ENCODE measurements around the gene NIPA2. TPM values are rescaled to one million over a fixed set of nuclear protein-coding genes. Genes with fewer than 3 reads are reported as not detected.

Gene NIPA2
- total RNA-seq, 1 experiment from 2014 or later, result 108 TPM

DNA sequence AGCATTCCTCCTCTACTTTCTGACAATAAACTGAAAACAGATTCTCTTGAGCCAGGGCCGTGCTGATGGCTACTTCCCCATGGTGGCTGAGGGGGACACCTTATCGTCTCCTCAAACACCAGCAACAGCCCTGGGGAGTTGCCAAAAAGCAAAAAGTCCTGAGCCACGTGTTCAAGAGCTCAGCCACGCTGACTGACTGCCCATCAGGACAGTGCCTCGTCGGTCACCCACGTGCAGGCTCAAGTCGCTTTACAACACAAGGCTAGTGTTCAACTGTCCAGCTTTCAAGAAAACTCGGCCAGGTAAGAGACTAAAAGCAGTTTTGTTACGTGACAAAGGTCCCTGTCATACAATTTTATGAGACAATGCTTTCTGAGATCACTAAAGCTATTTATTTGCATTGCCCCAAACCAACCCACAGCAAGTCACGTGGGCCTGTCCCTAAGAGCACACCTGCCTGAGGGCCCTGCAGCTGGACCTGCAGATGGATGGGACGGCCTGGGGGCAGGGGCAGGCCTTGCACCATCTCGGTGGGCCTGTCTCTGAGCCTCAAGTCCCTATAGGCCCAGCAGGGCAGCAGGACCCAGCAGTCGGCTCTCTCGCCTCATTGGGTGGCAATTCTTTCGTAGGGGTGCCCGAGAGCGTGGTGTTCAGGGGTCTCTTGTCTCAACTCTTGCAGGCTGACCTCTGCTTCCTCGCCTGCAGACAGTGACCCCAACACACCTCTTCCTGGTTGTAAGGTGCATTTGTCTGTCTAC lies 42.7 kb downstream of the NIPA2 start:
- ATAC-seq (no peak), DNase-seq (no peak)
- H3K27ac ChIP-seq (ENCODE audit: low read length), result no peak overlapping the region
- ChIA-PET POLR2A (ENCODE audit: unreplicated experiment) (no interaction called here), CTCF (no interaction called here)
- intact Hi-C loops (cut with micrococcal nuclease), result no loop called here
- no peaks in the 10 kb centered on the region for H3K9me3 ChIP-seq (ENCODE audit: low read length)
- no peak overlapping the region for H3K4me2 ChIP-seq (ENCODE audit: low read length)
- no peak for TF ChIP-seq EZH2phosphoT487 (IDR thresholded peaks at IDR 0.05; ENCODE audit: borderline replicate concordance, low read length)
- no peak for TF ChIP-seq CTCF (conservative IDR thresholded peaks at IDR 0.05; ENCODE audit: low read depth, low read length)
- TF ChIP-seq EZH2 (IDR thresholded peaks at IDR 0.05; ENCODE audit: low read length, unreplicated experiment), result no peak
- H3K9ac ChIP-seq (ENCODE audit: low read length), result no peak overlapping the region
- no peaks in the 10 kb centered on the region for H3F3A ChIP-seq (ENCODE audit: low read length, unreplicated experiment)
- no peak overlapping the region for H3K4me3 ChIP-seq (ENCODE audit: low read length)
- H3K9me2 ChIP-seq (replicated peaks; ENCODE audit: low read length), result no peaks in the 10 kb centered on the region
- H2AFZ ChIP-seq (ENCODE audit: low read length), result no peak overlapping the region
- no peaks in the 10 kb centered on the region for H3K4me1 ChIP-seq (ENCODE audit: insufficient read depth, low read length)
- no peaks in the 10 kb centered on the region for H4K20me1 ChIP-seq (ENCODE audit: low read length)
- H3K79me2 ChIP-seq (ENCODE audit: low read length), result no peaks in the 10 kb centered on the region
- no TSS peak for BruUV-seq (replicated peaks)
- H3K36me3 ChIP-seq (ENCODE audit: low read depth, low read length), result peaks cover 9% of the 10 kb centered on the region
- H3K27me3 ChIP-seq (ENCODE audit: low read length), result no peaks in the 10 kb centered on the region

DNA sequence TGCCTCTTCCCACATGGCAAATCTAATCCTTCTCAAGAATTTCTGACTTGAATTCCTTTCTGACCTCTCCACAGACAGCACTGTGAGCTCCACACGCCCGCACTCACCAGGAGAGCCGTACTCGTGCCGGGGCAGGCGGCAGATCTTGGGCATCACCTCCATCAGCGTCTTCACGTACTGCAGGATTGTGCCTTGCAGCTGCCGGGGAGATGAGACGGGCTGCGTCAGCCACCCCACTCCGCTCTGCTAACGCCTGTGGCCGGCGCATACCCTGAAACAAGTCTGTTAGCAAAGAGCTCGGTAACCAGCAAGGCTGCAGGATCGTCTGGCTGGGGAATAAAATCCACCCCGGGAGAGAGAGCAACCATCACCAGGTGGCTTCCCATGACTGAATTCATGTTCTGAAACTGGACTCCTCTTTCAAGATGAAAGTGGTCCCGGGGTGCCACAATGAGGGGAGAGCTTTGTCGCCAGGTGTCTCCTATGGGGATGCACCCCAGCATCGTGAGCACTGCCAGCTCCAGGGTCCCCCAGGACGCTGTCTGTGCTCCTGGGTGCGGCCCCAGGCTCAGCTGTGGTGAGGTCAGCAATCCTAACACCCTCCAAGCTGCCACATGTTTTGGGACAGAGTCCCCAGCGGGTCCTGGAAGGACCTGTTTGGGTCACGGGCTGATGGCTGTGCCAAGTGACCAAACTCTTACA lies 43.4 kb downstream of the NIPA2 start:
- no peak overlapping the region for H2AFZ ChIP-seq (ENCODE audit: low read length)
- no peak overlapping the region for H3K9ac ChIP-seq (ENCODE audit: low read length)
- no peak overlapping the region for H3K27ac ChIP-seq (ENCODE audit: low read length)
- no peaks in the 10 kb centered on the region for H3F3A ChIP-seq (ENCODE audit: low read length, unreplicated experiment)
- ChIA-PET POLR2A (ENCODE audit: unreplicated experiment) (no interaction called here), CTCF (no interaction called here)
- ATAC-seq (no peak), DNase-seq (no peak)
- peaks cover 9% of the 10 kb centered on the region for H3K36me3 ChIP-seq (ENCODE audit: low read depth, low read length)
- no peaks in the 10 kb centered on the region for H3K9me3 ChIP-seq (ENCODE audit: low read length)
- intact Hi-C loops (cut with micrococcal nuclease), result no loop called here
- H3K79me2 ChIP-seq (ENCODE audit: low read length), result no peaks in the 10 kb centered on the region
- H3K9me2 ChIP-seq (replicated peaks; ENCODE audit: low read length), result no peaks in the 10 kb centered on the region
- H3K27me3 ChIP-seq (ENCODE audit: low read length), result no peaks in the 10 kb centered on the region
- H3K4me1 ChIP-seq (ENCODE audit: insufficient read depth, low read length), result peaks cover 2% of the 10 kb centered on the region
- H3K4me2 ChIP-seq (ENCODE audit: low read length), result no peak overlapping the region
- TF ChIP-seq CTCF (conservative IDR thresholded peaks at IDR 0.05; ENCODE audit: low read depth, low read length) (no peak), EZH2phosphoT487 (IDR thresholded peaks at IDR 0.05; ENCODE audit: borderline replicate concordance, low read length) (no peak), EZH2 (IDR thresholded peaks at IDR 0.05; ENCODE audit: low read length, unreplicated experiment) (no peak)
- H3K4me3 ChIP-seq (ENCODE audit: low read length), result no peak overlapping the region
- BruUV-seq (replicated peaks), result no TSS peak
- no peaks in the 10 kb centered on the region for H4K20me1 ChIP-seq (ENCODE audit: low read length)

DNA sequence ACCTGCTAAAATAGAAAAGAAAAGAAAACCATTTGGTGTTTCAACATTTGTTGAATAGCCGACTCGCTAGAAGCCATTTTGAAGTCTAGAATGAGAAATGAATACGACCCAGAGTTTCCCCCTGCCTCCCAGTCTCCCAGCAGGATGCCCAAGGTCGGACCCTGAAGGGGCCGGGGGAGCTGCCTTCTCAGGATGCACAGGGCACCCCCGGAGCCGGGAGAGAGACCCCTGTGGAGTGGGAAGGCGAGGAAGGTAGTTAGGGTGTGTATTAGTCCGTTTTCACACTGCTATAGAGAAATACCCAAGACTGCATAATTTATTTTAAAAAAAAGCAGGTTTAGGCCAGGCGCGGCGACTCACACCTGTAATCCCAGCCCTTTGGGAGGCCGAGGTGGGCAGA lies 44.7 kb downstream of the NIPA2 start:
- BruUV-seq (replicated peaks), result no TSS peak
- Histone ChIP-seq H3K27me3 (ENCODE audit: low read length) (no peaks in the 10 kb centered on the region), H3K27ac (ENCODE audit: low read length) (no peak overlapping the region), H2AFZ (ENCODE audit: low read length) (no peak overlapping the region), H3K4me1 (ENCODE audit: insufficient read depth, low read length) (peaks cover 15% of the 10 kb centered on the region), H3K9me3 (ENCODE audit: low read length) (no peaks in the 10 kb centered on the region), H3K4me2 (ENCODE audit: low read length) (no peak overlapping the region), H3K9me2 (replicated peaks; ENCODE audit: low read length) (no peaks in the 10 kb centered on the region), H3K9ac (ENCODE audit: low read length) (no peak overlapping the region), H3F3A (ENCODE audit: low read length, unreplicated experiment) (peaks cover 4% of the 10 kb centered on the region), H4K20me1 (ENCODE audit: low read length) (0 out of 2 replicates have a peak, but pooled peaks cover 4% of the 10 kb centered on the region), H3K4me3 (ENCODE audit: low read length) (no peak overlapping the region), H3K36me3 (ENCODE audit: low read depth, low read length) (peaks cover 5% of the 10 kb centered on the region), H3K79me2 (ENCODE audit: low read length) (no peaks in the 10 kb centered on the region)
- no peak for ATAC-seq
- CTCF ChIA-PET, result no interaction called here
- DNase-seq, result no peak
- POLR2A ChIA-PET (ENCODE audit: unreplicated experiment), result no interaction called here
- TF ChIP-seq EZH2 (IDR thresholded peaks at IDR 0.05; ENCODE audit: low read length, unreplicated experiment) (no peak), CTCF (conservative IDR thresholded peaks at IDR 0.05; ENCODE audit: low read depth, low read length) (no peak), EZH2phosphoT487 (IDR thresholded peaks at IDR 0.05; ENCODE audit: borderline replicate concordance, low read length) (no peak)
- intact Hi-C loops (cut with micrococcal nuclease), result no loop called here
